GM08714 (cell line): ENCODE data around the gene HSPA14.

Experiments used
- H3K4me3 ChIP-seq: fragments of 200-500 bp; sonication (Bioruptor generic); 2 replicates; pipeline ENCODE4 v1.5.1; 2014; ENCODE audit warnings: mild to moderate bottlenecking, low read length, inconsistent platforms
- ZNF274 ChIP-seq: IDR thresholded peaks from 2 replicates; pipeline ENCODE4 v1.6.1; 2012; ENCODE audit warnings: mild to moderate bottlenecking, low read depth, low read length

Gene HSPA14

GRCh38 chr10:14821635-14822375, 16.3 kb upstream of the HSPA14 start:
- H3K4me3 ChIP-seq = no peak overlapping the region
- no peak for TF ChIP-seq ZNF274

DNA sequence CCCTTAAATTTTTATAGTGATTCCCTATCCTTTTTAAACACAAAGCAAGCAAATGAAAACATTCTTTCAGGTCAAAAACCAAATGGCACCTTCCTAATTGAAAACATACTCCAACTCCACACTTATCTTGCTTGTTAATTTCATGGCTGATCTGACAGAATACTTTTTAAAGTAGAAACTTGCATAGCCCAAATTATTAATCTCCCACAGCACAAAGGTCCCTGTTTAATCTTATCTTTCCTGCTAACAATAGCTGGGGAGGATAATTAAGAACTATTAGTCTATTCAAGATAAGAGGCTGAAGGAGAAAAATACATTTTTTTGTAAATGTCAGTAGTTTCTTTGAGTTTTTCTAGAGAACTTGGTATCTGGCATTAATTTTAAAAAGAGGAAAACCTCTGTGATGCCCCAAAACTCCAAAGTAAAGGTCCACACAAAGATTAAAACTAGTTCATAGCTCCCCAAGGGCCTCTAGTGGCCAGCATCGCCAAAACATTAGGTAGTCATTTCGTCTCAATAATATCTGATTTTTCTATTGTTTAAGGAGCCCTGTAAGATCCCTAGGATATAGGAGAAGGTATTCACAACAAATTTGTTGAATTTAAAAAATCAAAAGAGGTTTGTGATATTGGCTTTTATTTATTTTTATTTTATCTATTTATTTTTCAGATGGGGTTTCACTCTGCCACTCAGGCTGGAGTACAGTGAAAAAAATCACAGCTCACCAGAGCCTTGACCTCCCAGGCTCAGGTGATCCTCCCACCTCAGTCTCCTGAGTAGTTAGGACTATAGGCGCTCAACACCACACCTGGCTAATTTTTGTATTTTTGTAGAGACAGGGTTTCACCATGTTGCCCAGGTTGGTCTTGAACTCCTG, 15.0 kb upstream of the HSPA14 start:
- no peak for TF ChIP-seq ZNF274
- no peak overlapping the region for H3K4me3 ChIP-seq

DNA sequence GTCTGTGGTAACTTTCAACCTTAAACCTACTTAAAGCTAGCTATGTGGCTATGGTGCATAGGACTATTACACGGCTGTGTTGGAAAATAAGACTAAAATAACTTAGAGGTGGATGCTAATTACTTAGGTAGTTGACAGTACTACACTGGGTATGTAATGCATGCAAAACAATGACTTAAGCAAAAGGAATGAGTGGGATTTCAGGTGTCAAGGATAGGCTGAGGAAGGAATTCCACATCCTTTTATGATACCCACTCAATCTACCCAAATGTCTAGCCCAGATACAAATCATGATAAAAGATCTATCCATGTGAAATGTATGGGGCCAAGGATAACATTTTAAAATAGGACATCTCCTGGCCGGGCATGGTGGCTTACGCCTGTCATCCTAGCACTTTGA, 14.1 kb upstream of the HSPA14 start:
- no peak for TF ChIP-seq ZNF274
- H3K4me3 ChIP-seq = no peak overlapping the region

GRCh38 chr10:14826076-14826829, 11.9 kb upstream of the HSPA14 start:
- no peak overlapping the region for H3K4me3 ChIP-seq
- TF ChIP-seq ZNF274 = no peak

- TF ChIP-seq ZNF274 = no peak
- H3K4me3 ChIP-seq = no peak overlapping the region
Observed at GRCh38 chr10:14833106-14833505, 5.0 kb upstream of the HSPA14 start.

DNA sequence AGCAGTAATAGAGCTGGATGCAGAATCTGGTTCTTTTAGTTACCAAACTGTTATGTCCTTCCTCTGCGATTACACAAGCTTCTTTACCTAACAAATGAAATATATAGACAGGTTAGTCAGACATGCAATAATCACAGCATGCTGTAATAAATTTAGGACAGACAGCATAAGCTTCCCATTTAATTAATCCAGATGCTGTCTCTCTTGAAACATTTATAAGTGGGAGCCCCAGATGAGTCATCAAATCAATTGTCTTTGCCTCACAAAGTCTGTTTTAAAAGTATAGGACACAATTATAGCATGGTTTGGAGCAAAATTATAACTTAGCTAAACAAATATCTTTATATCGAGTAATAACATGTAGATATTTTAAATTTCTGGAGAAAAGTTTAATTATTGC, 1.9 kb upstream of the HSPA14 start:
- H3K4me3 ChIP-seq = no peak overlapping the region
- TF ChIP-seq ZNF274 = no peak

- H3K4me3 ChIP-seq = peak overlapping the region; percentile 75
- TF ChIP-seq ZNF274 = no peak
Observed at GRCh38 chr10:14837003-14837756, 926 bp upstream of the HSPA14 start.

DNA sequence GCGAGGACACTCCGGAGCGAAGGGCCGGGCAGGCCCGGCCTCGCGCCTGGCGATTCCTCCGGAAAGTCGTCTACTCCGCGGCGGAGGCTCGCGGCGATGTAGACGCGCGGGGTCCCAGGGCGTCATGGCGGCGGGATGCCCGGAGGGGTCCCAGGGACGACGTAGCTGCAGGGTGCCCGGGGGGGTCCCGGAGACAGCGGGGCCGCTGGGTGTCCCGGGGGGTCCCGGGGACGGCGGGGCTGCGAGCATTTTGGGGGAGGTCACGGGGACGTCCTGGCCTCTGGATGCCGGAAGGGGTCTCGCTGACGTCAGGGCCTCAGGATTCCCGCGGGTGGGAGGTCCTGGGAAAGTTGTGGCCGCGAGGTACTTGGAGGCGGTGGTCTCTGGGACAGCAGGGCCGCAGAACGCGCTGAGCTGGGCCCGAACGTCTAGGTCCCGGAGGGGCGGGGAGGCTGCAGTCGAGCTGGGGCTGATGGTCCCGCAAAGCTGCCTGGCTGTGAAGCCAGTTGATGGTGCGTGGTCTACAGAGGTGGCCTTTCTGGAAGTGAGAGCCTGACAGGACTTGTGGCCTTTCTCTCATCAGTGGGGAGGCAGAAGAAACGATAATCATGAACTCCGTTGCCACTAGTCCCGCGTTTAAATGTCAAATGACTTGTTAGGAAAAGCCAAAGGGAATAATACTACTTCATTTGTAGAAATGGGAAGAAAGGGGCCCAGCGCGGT, 637 bp downstream of the HSPA14 start:
- peak overlapping the region; percentile 86 for H3K4me3 ChIP-seq
- TF ChIP-seq ZNF274 = no peak

GRCh38 chr10:14839305-14839695, 1.2 kb downstream of the HSPA14 start:
- no peak for TF ChIP-seq ZNF274
- H3K4me3 ChIP-seq = peak overlapping the region; percentile 86

- TF ChIP-seq ZNF274 = no peak
- no peak overlapping the region for H3K4me3 ChIP-seq
Observed at GRCh38 chr10:14840178-14840577, 2.1 kb downstream of the HSPA14 start.

- H3K4me3 ChIP-seq = no peak overlapping the region
- no peak for TF ChIP-seq ZNF274
Observed at GRCh38 chr10:14843327-14843988, 5.4 kb downstream of the HSPA14 start.

GRCh38 chr10:14844948-14845347, 6.8 kb downstream of the HSPA14 start:
- TF ChIP-seq ZNF274 = no peak
- no peak overlapping the region for H3K4me3 ChIP-seq

- no peak overlapping the region for H3K4me3 ChIP-seq
- TF ChIP-seq ZNF274 = no peak
Observed at GRCh38 chr10:14852236-14852635, 14.1 kb downstream of the HSPA14 start.

GRCh38 chr10:14855453-14855852, 17.3 kb downstream of the HSPA14 start:
- TF ChIP-seq ZNF274 = no peak
- H3K4me3 ChIP-seq = no peak overlapping the region
